ENCODE results near the gene POLE2. TPM values are rescaled to one million over a fixed set of nuclear protein-coding genes. Genes with fewer than 3 reads are reported as not detected.

POLE2 gene
- total RNA-seq, 1 donor from 2014 or later, result 0.69 TPM

GRCh38 chr14:49653508-49653907, 34.5 kb downstream of the POLE2 start:
- intact Hi-C loops (cut with micrococcal nuclease), result no loop called here
- TF ChIP-seq, protein P1, sequence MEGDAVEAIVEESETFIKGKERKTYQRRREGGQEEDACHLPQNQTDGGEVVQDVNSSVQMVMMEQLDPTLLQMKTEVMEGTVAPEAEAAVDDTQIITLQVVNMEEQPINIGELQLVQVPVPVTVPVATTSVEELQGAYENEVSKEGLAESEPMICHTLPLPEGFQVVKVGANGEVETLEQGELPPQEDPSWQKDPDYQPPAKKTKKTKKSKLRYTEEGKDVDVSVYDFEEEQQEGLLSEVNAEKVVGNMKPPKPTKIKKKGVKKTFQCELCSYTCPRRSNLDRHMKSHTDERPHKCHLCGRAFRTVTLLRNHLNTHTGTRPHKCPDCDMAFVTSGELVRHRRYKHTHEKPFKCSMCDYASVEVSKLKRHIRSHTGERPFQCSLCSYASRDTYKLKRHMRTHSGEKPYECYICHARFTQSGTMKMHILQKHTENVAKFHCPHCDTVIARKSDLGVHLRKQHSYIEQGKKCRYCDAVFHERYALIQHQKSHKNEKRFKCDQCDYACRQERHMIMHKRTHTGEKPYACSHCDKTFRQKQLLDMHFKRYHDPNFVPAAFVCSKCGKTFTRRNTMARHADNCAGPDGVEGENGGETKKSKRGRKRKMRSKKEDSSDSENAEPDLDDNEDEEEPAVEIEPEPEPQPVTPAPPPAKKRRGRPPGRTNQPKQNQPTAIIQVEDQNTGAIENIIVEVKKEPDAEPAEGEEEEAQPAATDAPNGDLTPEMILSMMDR (IDR thresholded peaks at IDR 0.05; ENCODE audit: borderline replicate concordance), result no peak
- DNase-seq, result no peak
- no peaks in the 10 kb centered on the region for H3K4me1 ChIP-seq
- H3K4me3 ChIP-seq, result no peak overlapping the region
- H3K9me3 ChIP-seq (replicated peaks), result no peaks in the 10 kb centered on the region
- no peak overlapping the region for H3K27ac ChIP-seq (replicated peaks)
- no peaks in the 10 kb centered on the region for H3K27me3 ChIP-seq (ENCODE audit: low read depth)
- H3K36me3 ChIP-seq, result no peaks in the 10 kb centered on the region

DNA sequence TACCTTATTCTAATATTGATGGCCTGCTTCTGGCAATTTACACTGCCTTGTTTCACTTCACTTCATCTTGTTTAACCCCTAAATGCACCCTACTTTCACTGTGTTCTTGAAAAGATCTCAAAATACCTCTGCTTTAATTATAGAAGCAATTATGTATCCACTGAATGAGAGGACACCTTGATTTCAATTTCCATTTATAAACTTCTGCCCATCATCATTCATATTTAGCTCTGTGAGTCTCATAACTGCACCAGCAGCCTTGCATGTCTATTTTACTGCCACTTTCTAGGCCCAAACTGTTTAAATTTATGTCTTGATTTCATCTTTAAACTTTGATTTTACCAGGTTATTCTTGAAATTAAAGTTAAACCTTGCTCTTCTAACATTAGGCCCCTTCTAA, 45.9 kb downstream of the POLE2 start:
- Histone ChIP-seq H3K9me3 (replicated peaks) (no peaks in the 10 kb centered on the region), H3K27ac (replicated peaks) (peak overlapping the region; percentile 74), H3K27me3 (ENCODE audit: low read depth) (no peaks in the 10 kb centered on the region), H3K4me1 (peaks cover 54% of the 10 kb centered on the region), H3K36me3 (peaks cover 10% of the 10 kb centered on the region), H3K4me3 (peak overlapping the region; percentile 37)
- no peak for DNase-seq
- intact Hi-C loops (cut with micrococcal nuclease), result no loop called here
- TF ChIP-seq, protein P1 (IDR thresholded peaks at IDR 0.05; ENCODE audit: borderline replicate concordance), result no peak

GRCh38 chr14:49641697-49642129, 46.3 kb downstream of the POLE2 start:
- Histone ChIP-seq H3K27ac (replicated peaks) (peak overlapping the region; percentile 74), H3K4me1 (peaks cover 58% of the 10 kb centered on the region), H3K9me3 (replicated peaks) (no peaks in the 10 kb centered on the region), H3K27me3 (ENCODE audit: low read depth) (no peaks in the 10 kb centered on the region), H3K36me3 (peaks cover 10% of the 10 kb centered on the region), H3K4me3 (peak overlapping the region; percentile 37)
- TF ChIP-seq, protein P1 (IDR thresholded peaks at IDR 0.05; ENCODE audit: borderline replicate concordance), result no peak
- DNase-seq, result no peak
- intact Hi-C loops (cut with micrococcal nuclease), result no loop called here

DNA sequence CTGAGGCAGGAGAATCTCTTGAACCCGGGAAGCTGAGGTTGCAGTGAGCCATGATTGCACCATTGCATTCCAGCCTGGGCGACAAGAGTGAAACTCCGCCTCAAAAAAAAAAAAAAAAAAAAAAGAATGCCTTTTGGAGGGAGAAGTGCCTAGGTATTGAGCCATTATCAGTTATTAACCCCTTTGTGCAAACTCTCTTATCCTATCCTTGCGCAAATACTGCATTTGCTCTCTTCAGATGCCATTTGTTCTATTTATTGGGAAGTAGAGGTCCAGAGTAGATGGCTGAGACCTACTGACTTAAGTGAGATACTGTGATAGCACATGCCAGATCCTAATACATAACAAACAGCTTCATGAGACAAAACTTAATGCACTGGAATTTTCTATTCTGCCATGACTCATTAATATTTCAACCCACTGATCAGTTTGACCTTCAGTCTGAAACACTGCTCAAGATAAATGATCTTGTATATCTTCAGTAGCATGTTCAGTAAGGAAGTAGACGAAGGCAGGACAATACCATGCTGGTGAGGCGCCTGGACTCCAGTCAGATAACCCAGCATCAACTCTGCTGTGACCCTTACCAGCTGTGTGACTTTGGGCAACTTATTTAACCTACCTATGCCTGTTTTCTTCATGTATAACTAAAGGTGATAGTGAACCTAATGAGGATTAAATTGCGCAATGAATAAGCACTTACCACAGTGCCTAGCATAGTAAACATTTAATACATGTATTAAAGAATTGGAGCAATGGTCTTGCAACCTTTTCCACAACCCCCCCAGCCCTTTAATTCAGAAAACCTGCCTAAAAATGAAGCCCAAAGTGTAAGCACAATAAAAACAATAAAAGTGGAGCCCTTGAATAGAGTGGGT, 47.2 kb downstream of the POLE2 start:
- intact Hi-C loops (cut with micrococcal nuclease), result no loop called here

GRCh38 chr14:49637534-49638078, 50.4 kb downstream of the POLE2 start:
- H3K4me1 ChIP-seq, result peaks cover 92% of the 10 kb centered on the region
- intact Hi-C loops (cut with micrococcal nuclease), result loop anchor here (10.0 kb wide), 1 partner anchor 127 kb away; the partner anchor contains the start of gene KLHDC2
- TF ChIP-seq, protein P1 (IDR thresholded peaks at IDR 0.05; ENCODE audit: borderline replicate concordance), result no peak

More for the DNA sequence above, 47.2 kb downstream of the POLE2 start:
- no peak overlapping the region for H3K4me3 ChIP-seq
- TF ChIP-seq, protein P1 (IDR thresholded peaks at IDR 0.05; ENCODE audit: borderline replicate concordance), result no peak
- H3K4me1 ChIP-seq, result peaks cover 68% of the 10 kb centered on the region
- H3K27ac ChIP-seq (replicated peaks), result peak overlapping the region; percentile 74
- H3K9me3 ChIP-seq (replicated peaks), result no peaks in the 10 kb centered on the region
- H3K27me3 ChIP-seq (ENCODE audit: low read depth), result no peaks in the 10 kb centered on the region
- H3K36me3 ChIP-seq, result peaks cover 10% of the 10 kb centered on the region
- no peak for DNase-seq

More at GRCh38 chr14:49637534-49638078, 50.4 kb downstream of the POLE2 start:
- Histone ChIP-seq H3K27ac (replicated peaks) (peak overlapping the region; percentile 74), H3K36me3 (peaks cover 10% of the 10 kb centered on the region), H3K4me3 (no peak overlapping the region), H3K9me3 (replicated peaks) (no peaks in the 10 kb centered on the region), H3K27me3 (ENCODE audit: low read depth) (no peaks in the 10 kb centered on the region)
- DNase-seq, result no peak

Data from left ventricle myocardium inferior (tissue), 1 donor.